ENCODE results near the gene ZNG1E. TPM values are rescaled to one million over a fixed set of nuclear protein-coding genes. Genes with fewer than 3 reads are reported as not detected.

The ZNG1E gene
- total RNA-seq, 1 donor from 2014 or later = 38.9 TPM

Other genes with a start within 250 kb of the ZNG1E start
- 0.13 TPM for gene FOXD4L4, start 61.2 kb downstream of the ZNG1E start, total RNA-seq (ENCODE audit: unreplicated experiment)